ENCODE results near the gene MAD2L2. TPM values are rescaled to one million over a fixed set of nuclear protein-coding genes. Genes with fewer than 3 reads are reported as not detected.

Gene MAD2L2
- total and polyA plus RNA-seq, 9 of the 15 experiments (the other 6 are each of a cell fraction or from before 2014, with no cell fraction given) = 12.4 to 286 (median 143) TPM

- TF ChIP-seq, protein P1, sequence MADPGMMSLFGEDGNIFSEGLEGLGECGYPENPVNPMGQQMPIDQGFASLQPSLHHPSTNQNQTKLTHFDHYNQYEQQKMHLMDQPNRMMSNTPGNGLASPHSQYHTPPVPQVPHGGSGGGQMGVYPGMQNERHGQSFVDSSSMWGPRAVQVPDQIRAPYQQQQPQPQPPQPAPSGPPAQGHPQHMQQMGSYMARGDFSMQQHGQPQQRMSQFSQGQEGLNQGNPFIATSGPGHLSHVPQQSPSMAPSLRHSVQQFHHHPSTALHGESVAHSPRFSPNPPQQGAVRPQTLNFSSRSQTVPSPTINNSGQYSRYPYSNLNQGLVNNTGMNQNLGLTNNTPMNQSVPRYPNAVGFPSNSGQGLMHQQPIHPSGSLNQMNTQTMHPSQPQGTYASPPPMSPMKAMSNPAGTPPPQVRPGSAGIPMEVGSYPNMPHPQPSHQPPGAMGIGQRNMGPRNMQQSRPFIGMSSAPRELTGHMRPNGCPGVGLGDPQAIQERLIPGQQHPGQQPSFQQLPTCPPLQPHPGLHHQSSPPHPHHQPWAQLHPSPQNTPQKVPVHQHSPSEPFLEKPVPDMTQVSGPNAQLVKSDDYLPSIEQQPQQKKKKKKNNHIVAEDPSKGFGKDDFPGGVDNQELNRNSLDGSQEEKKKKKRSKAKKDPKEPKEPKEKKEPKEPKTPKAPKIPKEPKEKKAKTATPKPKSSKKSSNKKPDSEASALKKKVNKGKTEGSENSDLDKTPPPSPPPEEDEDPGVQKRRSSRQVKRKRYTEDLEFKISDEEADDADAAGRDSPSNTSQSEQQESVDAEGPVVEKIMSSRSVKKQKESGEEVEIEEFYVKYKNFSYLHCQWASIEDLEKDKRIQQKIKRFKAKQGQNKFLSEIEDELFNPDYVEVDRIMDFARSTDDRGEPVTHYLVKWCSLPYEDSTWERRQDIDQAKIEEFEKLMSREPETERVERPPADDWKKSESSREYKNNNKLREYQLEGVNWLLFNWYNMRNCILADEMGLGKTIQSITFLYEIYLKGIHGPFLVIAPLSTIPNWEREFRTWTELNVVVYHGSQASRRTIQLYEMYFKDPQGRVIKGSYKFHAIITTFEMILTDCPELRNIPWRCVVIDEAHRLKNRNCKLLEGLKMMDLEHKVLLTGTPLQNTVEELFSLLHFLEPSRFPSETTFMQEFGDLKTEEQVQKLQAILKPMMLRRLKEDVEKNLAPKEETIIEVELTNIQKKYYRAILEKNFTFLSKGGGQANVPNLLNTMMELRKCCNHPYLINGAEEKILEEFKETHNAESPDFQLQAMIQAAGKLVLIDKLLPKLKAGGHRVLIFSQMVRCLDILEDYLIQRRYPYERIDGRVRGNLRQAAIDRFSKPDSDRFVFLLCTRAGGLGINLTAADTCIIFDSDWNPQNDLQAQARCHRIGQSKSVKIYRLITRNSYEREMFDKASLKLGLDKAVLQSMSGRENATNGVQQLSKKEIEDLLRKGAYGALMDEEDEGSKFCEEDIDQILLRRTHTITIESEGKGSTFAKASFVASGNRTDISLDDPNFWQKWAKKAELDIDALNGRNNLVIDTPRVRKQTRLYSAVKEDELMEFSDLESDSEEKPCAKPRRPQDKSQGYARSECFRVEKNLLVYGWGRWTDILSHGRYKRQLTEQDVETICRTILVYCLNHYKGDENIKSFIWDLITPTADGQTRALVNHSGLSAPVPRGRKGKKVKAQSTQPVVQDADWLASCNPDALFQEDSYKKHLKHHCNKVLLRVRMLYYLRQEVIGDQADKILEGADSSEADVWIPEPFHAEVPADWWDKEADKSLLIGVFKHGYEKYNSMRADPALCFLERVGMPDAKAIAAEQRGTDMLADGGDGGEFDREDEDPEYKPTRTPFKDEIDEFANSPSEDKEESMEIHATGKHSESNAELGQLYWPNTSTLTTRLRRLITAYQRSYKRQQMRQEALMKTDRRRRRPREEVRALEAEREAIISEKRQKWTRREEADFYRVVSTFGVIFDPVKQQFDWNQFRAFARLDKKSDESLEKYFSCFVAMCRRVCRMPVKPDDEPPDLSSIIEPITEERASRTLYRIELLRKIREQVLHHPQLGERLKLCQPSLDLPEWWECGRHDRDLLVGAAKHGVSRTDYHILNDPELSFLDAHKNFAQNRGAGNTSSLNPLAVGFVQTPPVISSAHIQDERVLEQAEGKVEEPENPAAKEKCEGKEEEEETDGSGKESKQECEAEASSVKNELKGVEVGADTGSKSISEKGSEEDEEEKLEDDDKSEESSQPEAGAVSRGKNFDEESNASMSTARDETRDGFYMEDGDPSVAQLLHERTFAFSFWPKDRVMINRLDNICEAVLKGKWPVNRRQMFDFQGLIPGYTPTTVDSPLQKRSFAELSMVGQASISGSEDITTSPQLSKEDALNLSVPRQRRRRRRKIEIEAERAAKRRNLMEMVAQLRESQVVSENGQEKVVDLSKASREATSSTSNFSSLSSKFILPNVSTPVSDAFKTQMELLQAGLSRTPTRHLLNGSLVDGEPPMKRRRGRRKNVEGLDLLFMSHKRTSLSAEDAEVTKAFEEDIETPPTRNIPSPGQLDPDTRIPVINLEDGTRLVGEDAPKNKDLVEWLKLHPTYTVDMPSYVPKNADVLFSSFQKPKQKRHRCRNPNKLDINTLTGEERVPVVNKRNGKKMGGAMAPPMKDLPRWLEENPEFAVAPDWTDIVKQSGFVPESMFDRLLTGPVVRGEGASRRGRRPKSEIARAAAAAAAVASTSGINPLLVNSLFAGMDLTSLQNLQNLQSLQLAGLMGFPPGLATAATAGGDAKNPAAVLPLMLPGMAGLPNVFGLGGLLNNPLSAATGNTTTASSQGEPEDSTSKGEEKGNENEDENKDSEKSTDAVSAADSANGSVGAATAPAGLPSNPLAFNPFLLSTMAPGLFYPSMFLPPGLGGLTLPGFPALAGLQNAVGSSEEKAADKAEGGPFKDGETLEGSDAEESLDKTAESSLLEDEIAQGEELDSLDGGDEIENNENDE (IDR thresholded peaks at IDR 0.05; ENCODE audit: low read depth, low read length) = no peak
- TF ChIP-seq MCM5 (IDR thresholded peaks at IDR 0.05; ENCODE audit: low read depth) (no peak), ZSCAN29 (IDR thresholded peaks at IDR 0.05) (no peak), XRCC4 (IDR thresholded peaks at IDR 0.05; ENCODE audit: extremely low read depth, insufficient read depth, insufficient read length) (no peak), XRCC3 (IDR thresholded peaks at IDR 0.05) (no peak), NR1H2 (CRISPR knock-in tag; IDR thresholded peaks at IDR 0.05) (no peak), ZNF224 (CRISPR knock-in tag; IDR thresholded peaks at IDR 0.05) (no peak), ZNF253 (CRISPR knock-in tag; conservative IDR thresholded peaks at IDR 0.05) (no peak), SMARCB1 (IDR thresholded peaks at IDR 0.05; ENCODE audit: insufficient read length, low read depth) (no peak), YY1 (IDR thresholded peaks at IDR 0.05; ENCODE audit: borderline replicate concordance in 1 of 3, control insufficient read depth in 1 of 3, extremely low read depth in 1 of 3, insufficient read depth in 3 of 3, insufficient read length in 1 of 3, insufficient replicate concordance in 2 of 3, low read depth in 1 of 3, low read length in 2 of 3) (no peak), CC2D1A (IDR thresholded peaks at IDR 0.05) (no peak), HOXB6 (CRISPR knock-in tag; IDR thresholded peaks at IDR 0.05; ENCODE audit: borderline replicate concordance) (no peak)
- TF ChIP-seq, protein P2, sequence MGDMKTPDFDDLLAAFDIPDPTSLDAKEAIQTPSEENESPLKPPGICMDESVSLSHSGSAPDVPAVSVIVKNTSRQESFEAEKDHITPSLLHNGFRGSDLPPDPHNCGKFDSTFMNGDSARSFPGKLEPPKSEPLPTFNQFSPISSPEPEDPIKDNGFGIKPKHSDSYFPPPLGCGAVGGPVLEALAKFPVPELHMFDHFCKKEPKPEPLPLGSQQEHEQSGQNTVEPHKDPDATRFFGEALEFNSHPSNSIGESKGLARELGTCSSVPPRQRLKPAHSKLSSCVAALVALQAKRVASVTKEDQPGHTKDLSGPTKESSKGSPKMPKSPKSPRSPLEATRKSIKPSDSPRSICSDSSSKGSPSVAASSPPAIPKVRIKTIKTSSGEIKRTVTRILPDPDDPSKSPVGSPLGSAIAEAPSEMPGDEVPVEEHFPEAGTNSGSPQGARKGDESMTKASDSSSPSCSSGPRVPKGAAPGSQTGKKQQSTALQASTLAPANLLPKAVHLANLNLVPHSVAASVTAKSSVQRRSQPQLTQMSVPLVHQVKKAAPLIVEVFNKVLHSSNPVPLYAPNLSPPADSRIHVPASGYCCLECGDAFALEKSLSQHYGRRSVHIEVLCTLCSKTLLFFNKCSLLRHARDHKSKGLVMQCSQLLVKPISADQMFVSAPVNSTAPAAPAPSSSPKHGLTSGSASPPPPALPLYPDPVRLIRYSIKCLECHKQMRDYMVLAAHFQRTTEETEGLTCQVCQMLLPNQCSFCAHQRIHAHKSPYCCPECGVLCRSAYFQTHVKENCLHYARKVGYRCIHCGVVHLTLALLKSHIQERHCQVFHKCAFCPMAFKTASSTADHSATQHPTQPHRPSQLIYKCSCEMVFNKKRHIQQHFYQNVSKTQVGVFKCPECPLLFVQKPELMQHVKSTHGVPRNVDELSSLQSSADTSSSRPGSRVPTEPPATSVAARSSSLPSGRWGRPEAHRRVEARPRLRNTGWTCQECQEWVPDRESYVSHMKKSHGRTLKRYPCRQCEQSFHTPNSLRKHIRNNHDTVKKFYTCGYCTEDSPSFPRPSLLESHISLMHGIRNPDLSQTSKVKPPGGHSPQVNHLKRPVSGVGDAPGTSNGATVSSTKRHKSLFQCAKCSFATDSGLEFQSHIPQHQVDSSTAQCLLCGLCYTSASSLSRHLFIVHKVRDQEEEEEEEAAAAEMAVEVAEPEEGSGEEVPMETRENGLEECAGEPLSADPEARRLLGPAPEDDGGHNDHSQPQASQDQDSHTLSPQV (IDR thresholded peaks at IDR 0.05) = no peak
Observed at GRCh38 chr1:11649624-11650330, 31.2 kb downstream of the MAD2L2 start (continued).
